Stimulated activated naive CD4-positive, alpha-beta T cell treated with Interleukin-2 at 50 U/mL for 16 hours (primary cell): ENCODE measurements around the gene LGI4.
"Not testable (repeated sequence)": the region's sequence is repeated elsewhere in the genome, so short reads cannot be mapped to it uniquely, and the experiment has no call there.

Source experiments
- DNase-seq: peaks from one replicate; lab custom pipeline; 2025; lab: John Stamatoyannopoulos, UW

Gene LGI4

GRCh38 chr19:35105411-35106290 is 29.2 kb downstream of the LGI4 start:
- no peak for DNase-seq

- DNase-seq = no peak
These were observed 29.8 kb downstream of the LGI4 start for GRCh38 chr19:35105047-35105410.

GRCh38 chr19:35104361-35104760 is 30.5 kb downstream of the LGI4 start:
- no peak for DNase-seq

- DNase-seq = not testable (repeated sequence)
These were observed 31.2 kb downstream of the LGI4 start for GRCh38 chr19:35103614-35104013.

- not testable (repeated sequence) for DNase-seq
These were observed 32.9 kb downstream of the LGI4 start for GRCh38 chr19:35101949-35102348.

- DNase-seq = no peak
These were observed 34.0 kb downstream of the LGI4 start for GRCh38 chr19:35100588-35101533.

- DNase-seq = no peak
These were observed 35.0 kb downstream of the LGI4 start for GRCh38 chr19:35099897-35100275.

- DNase-seq = no peak
These were observed 35.5 kb downstream of the LGI4 start for GRCh38 chr19:35099155-35099896.

GRCh38 chr19:35098413-35099049 is 36.3 kb downstream of the LGI4 start:
- no peak for DNase-seq

GRCh38 chr19:35095667-35096368 is 39.0 kb downstream of the LGI4 start:
- no peak for DNase-seq

- DNase-seq = no peak
These were observed 40.2 kb downstream of the LGI4 start for GRCh38 chr19:35094656-35095055.

GRCh38 chr19:35093941-35094647 is 40.8 kb downstream of the LGI4 start:
- DNase-seq = no peak

- DNase-seq = no peak
These were observed 41.4 kb downstream of the LGI4 start for GRCh38 chr19:35093430-35093829.

- peak; percentile 12 for DNase-seq
These were observed 44.2 kb downstream of the LGI4 start for GRCh38 chr19:35090506-35091214.

GRCh38 chr19:35090160-35090505 is 44.7 kb downstream of the LGI4 start:
- no peak for DNase-seq

GRCh38 chr19:35089554-35089953 is 45.3 kb downstream of the LGI4 start:
- no peak for DNase-seq

GRCh38 chr19:35088131-35088913 is 46.5 kb downstream of the LGI4 start:
- no peak for DNase-seq

- no peak for DNase-seq
These were observed 47.5 kb downstream of the LGI4 start for GRCh38 chr19:35087393-35087792.

GRCh38 chr19:35086455-35086854 is 48.4 kb downstream of the LGI4 start:
- DNase-seq = no peak
